K562 (cell line): Measurements from ENCODE around the gene VIPR2. TPM values are rescaled to one million over a fixed set of nuclear protein-coding genes. Genes with fewer than 3 reads are reported as not detected.
A peak's percentile ranks its signal among the peaks of the same experiment; 100 is the strongest.

ENCODE experiments used
- CBFB ChIP-seq: sonication (generic); formaldehyde crosslinking; IDR thresholded peaks from 2 replicates; pipeline ENCODE4 v1.4.0; 2020; ENCODE audit warnings: mild to moderate bottlenecking, missing genetic modification reagents
- PHF21A ChIP-seq: fragments of 450-650 bp; IDR thresholded peaks from 2 replicates; pipeline ENCODE4 v1.6.1; 2017; ENCODE audit warnings: low read depth, borderline replicate concordance
- POLR2AphosphoS2 ChIP-seq: IDR thresholded peaks from 2 replicates; pipeline ENCODE4 v1.6.1; 2012; ENCODE audit warnings: low read length, improper control_type of control experiment
- PTRF ChIP-seq: fragments of 450-650 bp; IDR thresholded peaks from 2 replicates; pipeline ENCODE4 v1.6.1; 2016; ENCODE audit warnings: mild to moderate bottlenecking, missing genetic modification characterization, missing compliant biosample characterization
- TAF7 ChIP-seq: fragments of 450-650 bp; IDR thresholded peaks from 2 replicates; pipeline ENCODE4 v1.6.1; 2016; ENCODE audit warnings: missing genetic modification characterization, missing compliant biosample characterization
- ZBTB8A ChIP-seq: fragments of 450-650 bp; IDR thresholded peaks from 2 replicates; pipeline ENCODE4 v1.6.1; 2018; ENCODE audit warnings: mild to moderate bottlenecking, moderate library complexity; ENCODE audit not compliant: partially characterized antibody
- ZNF696 ChIP-seq: fragments of 250-450 bp; sonication (Bioruptor Pico); conservative IDR thresholded peaks from 2 replicates; pipeline ENCODE4 v1.4.0; 2020; ENCODE audit warnings: mild to moderate bottlenecking, moderate library complexity
- polyA plus RNA-seq, 8 experiments: library from polyadenylated mRNA; depleted of rRNA in 4 of 8; stranded (reverse) in 5 of 8; unstranded in 3 of 8; fragments of >200 nt; fragmentation: Nextera tagmentation in 2 of 8; fragmentation: Illumina TruSeq in 1 of 8; extraction: Ambion mirVana in 2 of 8; extraction: Trizol in 1 of 8; gene quantifications; 2 replicates each; pipeline versions ENCODE4 v1.2.1 to v1.2.3, GENCODE V29; 2011 to 2014; ENCODE audit warnings: inconsistent platforms in 1 of 8, missing spikeins in 1 of 8
- total RNA-seq, 7 experiments: library from RNA; depleted of rRNA in 6 of 7; stranded (reverse); fragments of >200 nt in 6 of 7; fragmentation: Illumina TruSeq in 2 of 7; extraction: Trizol in 2 of 7; gene quantifications; 2 replicates each; pipeline versions ENCODE4 v1.2.1 to v1.2.3, GENCODE V29; 2011 to 2021; ENCODE audit warnings: low replicate concordance in 1 of 7
- TF ChIP-seq, protein P1 (sequence below): sonication (generic); formaldehyde crosslinking; IDR thresholded peaks from 2 replicates; pipeline ENCODE4 v1.8.1; 2023; ENCODE audit warnings: mild to moderate bottlenecking, missing genetic modification reagents
- TF ChIP-seq, protein P2 (sequence below): fragments of 200-800 bp; sonication (Bioruptor generic); IDR thresholded peaks from 2 replicates; pipeline ENCODE4 v1.6.1; 2016; ENCODE audit warnings: missing genetic modification characterization, missing compliant biosample characterization
- TF ChIP-seq, protein P3 (sequence below): sonication (generic); formaldehyde crosslinking; IDR thresholded peaks from 2 replicates; pipeline ENCODE4 v1.8.0; 2023; ENCODE audit warnings: missing genetic modification reagents, mild to moderate bottlenecking, borderline replicate concordance
- TF ChIP-seq, protein P4 (sequence below): fragments of 250-450 bp; sonication (Bioruptor Pico); IDR thresholded peaks from 2 replicates; pipeline ENCODE4 v1.4.0; 2020; ENCODE audit warnings: mild to moderate bottlenecking, moderate library complexity

VIPR2 gene
- total and polyA plus RNA-seq, 9 of the 15 experiments (the other 6 are each of a cell fraction or from before 2014, with no cell fraction given) = 0.04 TPM; not detected in 8

DNA sequence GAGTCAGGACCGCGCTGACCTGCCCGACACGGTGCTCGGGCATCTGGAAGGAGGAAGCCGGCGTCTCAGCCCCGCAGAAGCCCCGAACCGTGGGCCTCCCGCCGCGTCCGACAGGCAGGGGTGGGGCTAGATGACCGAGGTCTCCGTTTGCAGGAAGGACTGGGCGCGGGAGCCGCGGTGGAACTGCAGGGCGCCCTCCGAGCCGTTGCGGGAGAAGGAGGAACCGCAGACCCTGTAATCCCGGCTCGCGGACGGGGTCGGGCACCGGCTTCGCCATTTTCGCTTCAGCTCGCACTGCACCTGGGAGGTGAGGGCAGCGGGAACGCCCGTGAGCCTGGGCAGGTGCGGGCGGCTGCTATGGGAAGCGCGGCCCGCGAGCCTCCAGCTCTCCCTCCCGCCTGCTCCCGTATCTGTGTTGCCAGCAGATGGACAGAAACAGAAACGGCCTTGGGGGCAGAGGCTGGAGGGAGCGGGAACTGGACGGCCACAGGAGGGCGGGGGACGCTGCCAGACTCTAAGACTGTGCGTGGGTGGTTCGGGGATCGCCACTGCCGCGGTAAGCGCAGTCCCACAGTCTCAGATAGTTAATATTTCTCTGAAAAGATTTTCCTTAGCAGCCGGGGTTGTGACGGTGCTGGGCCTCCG lies 114.1 kb downstream of the VIPR2 start (continued):
- TF ChIP-seq CBFB (CRISPR knock-in tag) (peak; percentile 87), PTRF (tag) (no peak), PHF21A (no peak), ZNF696 (CRISPR knock-in tag) (no peak), POLR2AphosphoS2 (no peak), TAF7 (tag) (peak; percentile 49; the same call in 1 of the 2 replicates), ZBTB8A (no peak)
- TF ChIP-seq, protein P1, sequence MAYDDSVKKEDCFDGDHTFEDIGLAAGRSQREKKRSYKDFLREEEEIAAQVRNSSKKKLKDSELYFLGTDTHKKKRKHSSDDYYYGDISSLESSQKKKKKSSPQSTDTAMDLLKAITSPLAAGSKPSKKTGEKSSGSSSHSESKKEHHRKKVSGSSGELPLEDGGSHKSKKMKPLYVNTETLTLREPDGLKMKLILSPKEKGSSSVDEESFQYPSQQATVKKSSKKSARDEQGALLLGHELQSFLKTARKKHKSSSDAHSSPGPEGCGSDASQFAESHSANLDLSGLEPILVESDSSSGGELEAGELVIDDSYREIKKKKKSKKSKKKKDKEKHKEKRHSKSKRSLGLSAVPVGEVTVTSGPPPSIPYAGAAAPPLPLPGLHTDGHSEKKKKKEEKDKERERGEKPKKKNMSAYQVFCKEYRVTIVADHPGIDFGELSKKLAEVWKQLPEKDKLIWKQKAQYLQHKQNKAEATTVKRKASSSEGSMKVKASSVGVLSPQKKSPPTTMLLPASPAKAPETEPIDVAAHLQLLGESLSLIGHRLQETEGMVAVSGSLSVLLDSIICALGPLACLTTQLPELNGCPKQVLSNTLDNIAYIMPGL (CRISPR knock-in tag) = peak; percentile 69
- TF ChIP-seq, protein P2, sequence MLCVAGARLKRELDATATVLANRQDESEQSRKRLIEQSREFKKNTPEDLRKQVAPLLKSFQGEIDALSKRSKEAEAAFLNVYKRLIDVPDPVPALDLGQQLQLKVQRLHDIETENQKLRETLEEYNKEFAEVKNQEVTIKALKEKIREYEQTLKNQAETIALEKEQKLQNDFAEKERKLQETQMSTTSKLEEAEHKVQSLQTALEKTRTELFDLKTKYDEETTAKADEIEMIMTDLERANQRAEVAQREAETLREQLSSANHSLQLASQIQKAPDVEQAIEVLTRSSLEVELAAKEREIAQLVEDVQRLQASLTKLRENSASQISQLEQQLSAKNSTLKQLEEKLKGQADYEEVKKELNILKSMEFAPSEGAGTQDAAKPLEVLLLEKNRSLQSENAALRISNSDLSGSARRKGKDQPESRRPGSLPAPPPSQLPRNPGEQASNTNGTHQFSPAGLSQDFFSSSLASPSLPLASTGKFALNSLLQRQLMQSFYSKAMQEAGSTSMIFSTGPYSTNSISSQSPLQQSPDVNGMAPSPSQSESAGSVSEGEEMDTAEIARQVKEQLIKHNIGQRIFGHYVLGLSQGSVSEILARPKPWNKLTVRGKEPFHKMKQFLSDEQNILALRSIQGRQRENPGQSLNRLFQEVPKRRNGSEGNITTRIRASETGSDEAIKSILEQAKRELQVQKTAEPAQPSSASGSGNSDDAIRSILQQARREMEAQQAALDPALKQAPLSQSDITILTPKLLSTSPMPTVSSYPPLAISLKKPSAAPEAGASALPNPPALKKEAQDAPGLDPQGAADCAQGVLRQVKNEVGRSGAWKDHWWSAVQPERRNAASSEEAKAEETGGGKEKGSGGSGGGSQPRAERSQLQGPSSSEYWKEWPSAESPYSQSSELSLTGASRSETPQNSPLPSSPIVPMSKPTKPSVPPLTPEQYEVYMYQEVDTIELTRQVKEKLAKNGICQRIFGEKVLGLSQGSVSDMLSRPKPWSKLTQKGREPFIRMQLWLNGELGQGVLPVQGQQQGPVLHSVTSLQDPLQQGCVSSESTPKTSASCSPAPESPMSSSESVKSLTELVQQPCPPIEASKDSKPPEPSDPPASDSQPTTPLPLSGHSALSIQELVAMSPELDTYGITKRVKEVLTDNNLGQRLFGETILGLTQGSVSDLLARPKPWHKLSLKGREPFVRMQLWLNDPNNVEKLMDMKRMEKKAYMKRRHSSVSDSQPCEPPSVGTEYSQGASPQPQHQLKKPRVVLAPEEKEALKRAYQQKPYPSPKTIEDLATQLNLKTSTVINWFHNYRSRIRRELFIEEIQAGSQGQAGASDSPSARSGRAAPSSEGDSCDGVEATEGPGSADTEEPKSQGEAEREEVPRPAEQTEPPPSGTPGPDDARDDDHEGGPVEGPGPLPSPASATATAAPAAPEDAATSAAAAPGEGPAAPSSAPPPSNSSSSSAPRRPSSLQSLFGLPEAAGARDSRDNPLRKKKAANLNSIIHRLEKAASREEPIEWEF (CRISPR knock-in tag) = no peak
- TF ChIP-seq, protein P3, sequence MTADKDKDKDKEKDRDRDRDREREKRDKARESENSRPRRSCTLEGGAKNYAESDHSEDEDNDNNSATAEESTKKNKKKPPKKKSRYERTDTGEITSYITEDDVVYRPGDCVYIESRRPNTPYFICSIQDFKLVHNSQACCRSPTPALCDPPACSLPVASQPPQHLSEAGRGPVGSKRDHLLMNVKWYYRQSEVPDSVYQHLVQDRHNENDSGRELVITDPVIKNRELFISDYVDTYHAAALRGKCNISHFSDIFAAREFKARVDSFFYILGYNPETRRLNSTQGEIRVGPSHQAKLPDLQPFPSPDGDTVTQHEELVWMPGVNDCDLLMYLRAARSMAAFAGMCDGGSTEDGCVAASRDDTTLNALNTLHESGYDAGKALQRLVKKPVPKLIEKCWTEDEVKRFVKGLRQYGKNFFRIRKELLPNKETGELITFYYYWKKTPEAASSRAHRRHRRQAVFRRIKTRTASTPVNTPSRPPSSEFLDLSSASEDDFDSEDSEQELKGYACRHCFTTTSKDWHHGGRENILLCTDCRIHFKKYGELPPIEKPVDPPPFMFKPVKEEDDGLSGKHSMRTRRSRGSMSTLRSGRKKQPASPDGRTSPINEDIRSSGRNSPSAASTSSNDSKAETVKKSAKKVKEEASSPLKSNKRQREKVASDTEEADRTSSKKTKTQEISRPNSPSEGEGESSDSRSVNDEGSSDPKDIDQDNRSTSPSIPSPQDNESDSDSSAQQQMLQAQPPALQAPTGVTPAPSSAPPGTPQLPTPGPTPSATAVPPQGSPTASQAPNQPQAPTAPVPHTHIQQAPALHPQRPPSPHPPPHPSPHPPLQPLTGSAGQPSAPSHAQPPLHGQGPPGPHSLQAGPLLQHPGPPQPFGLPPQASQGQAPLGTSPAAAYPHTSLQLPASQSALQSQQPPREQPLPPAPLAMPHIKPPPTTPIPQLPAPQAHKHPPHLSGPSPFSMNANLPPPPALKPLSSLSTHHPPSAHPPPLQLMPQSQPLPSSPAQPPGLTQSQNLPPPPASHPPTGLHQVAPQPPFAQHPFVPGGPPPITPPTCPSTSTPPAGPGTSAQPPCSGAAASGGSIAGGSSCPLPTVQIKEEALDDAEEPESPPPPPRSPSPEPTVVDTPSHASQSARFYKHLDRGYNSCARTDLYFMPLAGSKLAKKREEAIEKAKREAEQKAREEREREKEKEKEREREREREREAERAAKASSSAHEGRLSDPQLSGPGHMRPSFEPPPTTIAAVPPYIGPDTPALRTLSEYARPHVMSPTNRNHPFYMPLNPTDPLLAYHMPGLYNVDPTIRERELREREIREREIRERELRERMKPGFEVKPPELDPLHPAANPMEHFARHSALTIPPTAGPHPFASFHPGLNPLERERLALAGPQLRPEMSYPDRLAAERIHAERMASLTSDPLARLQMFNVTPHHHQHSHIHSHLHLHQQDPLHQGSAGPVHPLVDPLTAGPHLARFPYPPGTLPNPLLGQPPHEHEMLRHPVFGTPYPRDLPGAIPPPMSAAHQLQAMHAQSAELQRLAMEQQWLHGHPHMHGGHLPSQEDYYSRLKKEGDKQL = peak; percentile 35; the same call in 1 of the 2 replicates
- TF ChIP-seq, protein P4, sequence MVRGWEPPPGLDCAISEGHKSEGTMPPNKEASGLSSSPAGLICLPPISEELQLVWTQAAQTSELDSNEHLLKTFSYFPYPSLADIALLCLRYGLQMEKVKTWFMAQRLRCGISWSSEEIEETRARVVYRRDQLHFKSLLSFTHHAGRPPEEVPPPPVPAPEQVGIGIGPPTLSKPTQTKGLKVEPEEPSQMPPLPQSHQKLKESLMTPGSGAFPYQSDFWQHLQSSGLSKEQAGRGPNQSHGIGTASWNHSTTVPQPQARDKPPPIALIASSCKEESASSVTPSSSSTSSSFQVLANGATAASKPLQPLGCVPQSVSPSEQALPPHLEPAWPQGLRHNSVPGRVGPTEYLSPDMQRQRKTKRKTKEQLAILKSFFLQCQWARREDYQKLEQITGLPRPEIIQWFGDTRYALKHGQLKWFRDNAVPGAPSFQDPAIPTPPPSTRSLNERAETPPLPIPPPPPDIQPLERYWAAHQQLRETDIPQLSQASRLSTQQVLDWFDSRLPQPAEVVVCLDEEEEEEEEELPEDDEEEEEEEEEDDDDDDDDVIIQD = no peak
